HEK293T (cell line): Measurements from ENCODE around the gene FAM78B.

Source experiments
- BHLHE40 ChIP-seq: fragments of 450-650 bp; IDR thresholded peaks from 2 replicates; pipeline ENCODE4 v1.6.1; 2016; ENCODE audit warnings: mild to moderate bottlenecking, moderate library complexity, borderline replicate concordance
- NFRKB ChIP-seq: fragments of 450-650 bp; IDR thresholded peaks from 2 replicates; pipeline ENCODE4 v1.6.1; 2016; ENCODE audit warnings: mild to moderate bottlenecking, moderate library complexity
- SP1 ChIP-seq: fragments of 450-650 bp; IDR thresholded peaks from 2 replicates; pipeline ENCODE4 v1.6.1; 2017
- ZNF384 ChIP-seq: fragments of 450-650 bp; IDR thresholded peaks from 2 replicates; pipeline ENCODE4 v1.6.1; 2016

GRCh38 chr1:166164646-166164994 lies 2.2 kb downstream of the FAM78B start:
- TF ChIP-seq BHLHE40 (no peak), SP1 (no peak), NFRKB (no peak), ZNF384 (no peak)
